COLO668 (cell line): ENCODE results near the gene GNB1L.

Experiments used
- DNase-seq: peaks from one replicate; lab custom pipeline; 2025; ENCODE audit not compliant: unreplicated experiment; lab: John Stamatoyannopoulos, UW

The GNB1L gene

DNA sequence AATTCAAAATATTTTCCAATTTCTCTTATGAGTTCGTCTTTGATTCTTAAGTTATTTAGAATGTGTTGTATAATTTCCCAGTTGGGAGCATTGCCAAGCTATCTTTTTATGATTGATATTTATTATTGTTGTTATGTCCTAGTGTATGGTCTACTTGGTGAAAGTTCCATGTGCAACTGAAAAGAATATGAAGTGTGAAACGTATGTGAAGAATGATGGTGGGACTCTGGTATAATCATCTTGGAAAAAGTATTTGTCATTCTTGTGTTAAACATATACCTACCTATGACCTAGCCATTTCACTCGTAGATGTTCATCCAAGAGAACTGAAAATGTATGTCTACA lies 12.0 kb upstream of the GNB1L start:
- DNase-seq: no peak

DNA sequence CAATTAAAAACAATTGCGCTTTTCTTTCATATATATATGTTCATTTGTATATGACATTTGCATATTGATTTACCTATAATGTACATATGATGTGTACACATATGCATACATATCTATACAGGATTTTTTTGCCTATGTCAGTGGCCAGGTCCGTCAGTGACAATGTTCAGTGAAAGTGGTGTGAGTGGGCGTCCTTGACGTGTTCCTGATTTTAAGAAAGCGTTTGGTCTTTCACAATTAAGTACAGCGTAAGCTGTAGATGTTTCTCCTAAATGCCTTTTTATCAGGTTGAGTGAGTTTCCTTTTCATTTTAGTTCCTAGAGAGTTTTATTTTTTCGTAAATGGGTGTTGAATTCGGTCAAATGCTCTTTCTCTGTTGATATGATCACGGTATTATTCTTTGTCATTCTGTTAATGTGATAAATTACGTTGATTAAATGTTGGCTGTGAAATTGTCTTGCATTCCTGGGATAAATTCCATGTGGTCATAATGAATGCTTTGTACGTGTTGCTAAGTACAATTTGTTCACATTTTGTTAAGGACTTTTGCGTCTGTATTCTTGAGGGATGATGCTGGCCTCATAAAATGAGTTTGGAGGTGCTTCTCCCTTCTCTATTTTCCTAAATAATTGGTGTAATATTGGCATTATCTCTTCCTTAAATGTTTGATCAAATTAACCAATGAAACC lies 10.6 kb upstream of the GNB1L start:
- no peak for DNase-seq

DNA sequence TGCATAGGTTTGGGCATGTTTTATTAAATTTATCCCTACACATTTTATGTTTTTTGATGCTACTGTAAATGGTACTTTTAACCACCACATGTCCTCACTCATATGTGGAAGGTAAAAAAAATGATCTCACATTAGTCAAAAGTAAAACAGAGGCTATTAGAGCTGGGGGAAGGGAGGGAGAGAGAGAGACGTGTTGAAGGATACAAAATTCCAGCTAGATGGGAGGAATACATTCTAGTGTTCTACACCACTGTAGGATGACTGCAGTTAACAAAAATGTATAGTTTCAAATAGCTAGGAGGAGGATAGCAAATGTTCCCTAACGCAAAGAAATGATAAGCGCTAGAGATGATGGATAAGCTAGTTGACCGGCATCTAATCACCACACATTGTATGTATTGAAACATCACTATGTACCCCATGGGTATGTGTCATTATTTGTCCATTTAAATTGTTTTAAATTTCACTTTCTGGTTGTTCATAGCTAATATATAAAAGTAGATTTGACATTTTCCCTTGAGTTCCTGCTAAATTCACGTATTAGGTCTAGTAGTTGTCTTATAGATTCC lies 9.9 kb upstream of the GNB1L start:
- no peak for DNase-seq

DNA sequence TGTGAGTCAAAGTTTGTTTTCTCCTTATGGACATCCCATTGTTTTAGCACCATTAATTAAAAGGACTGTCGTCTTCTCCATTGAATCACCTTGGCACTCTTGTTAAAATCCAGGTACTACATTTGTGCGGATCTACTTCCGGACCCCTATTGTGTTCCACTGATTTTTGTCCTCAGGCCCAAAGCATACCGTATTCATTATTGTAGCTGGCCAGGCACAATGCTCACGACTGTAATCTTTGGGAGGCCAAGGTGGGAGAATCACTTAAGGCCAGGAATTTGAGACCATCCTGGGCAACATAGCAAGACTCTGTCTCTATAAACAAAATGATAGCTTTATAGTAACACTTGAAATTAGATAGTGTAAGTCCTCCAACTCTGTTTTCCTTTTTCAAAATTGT lies 8.9 kb upstream of the GNB1L start:
- DNase-seq: no peak

DNA sequence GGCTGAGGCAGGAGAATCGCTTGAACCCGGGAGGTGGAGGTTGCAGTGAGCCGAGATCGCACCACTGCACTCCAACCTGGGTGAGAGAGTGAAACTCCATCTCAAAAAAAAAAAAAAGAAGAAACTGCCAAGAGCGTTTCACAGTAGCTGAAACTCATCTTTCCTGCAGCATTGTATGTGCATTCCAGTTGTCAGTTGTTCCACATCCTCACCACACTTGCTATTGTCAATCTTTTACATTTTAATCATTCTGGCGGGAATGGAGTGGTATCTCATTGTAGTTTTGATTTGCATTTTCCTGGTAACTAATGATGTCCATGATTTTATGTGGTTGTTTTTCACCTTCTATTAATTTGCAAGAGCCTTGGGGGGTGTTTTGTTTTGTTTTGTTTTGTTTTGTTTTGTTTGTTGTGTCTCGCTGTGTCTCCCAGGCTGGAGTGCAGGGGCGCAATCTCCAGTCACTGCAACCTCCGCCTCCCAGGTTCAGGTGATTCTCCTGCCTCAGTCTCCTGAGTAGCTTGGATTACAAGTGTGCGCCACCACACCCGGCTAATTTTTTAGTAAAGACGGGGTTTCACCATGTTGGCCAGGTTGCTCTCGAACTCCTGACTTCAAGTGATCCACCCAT lies 8.1 kb upstream of the GNB1L start:
- no peak for DNase-seq

DNA sequence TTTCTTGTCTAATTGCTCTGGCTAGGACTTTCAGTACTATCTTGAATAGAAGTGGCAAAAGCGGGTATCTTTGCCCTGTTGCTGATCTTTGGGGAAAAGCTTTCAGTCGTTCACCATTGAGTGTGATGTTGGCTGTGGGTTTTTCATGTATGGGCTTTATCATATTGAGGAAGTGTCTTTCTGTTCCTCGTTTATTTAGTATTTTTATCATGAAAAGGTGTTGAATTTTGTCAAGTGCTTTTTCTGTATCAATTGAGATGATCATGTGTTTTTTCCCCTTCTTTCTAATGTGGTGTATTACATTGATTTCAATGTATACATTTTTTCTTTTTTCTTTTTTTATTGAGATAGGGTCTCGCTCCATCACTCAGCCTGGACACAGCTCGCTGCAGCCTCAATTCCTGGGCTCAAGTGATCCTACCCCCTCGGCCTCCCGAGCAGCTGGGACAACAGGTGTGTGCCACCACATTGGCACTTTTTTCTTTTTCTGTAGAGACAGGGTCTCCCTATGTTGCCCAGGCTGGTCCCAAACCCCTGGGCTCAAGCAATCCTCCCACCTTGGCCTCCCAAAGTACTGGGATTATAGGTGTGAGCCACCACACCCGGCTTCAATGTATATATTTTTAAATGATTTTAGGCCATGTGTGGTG lies 5.3 kb upstream of the GNB1L start:
- no peak for DNase-seq

DNA sequence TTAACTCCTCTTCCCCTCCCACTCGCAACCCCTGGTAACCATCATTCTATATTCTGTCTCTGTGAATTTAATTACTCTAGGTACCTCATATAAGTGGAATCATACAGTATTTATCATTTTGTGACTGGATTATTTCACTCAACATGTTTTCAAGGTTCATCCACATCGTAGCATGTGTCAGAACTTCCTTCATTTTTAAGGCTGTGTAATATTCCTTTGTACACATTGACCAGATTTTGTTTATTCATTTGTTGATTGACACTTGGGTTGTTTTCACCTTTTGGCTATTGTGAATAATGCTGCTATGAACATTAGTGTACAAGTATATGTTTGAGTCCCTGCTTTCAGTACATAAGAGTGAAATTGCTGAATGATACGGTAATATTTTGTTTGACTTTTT lies 2.7 kb upstream of the GNB1L start:
- DNase-seq: no peak

DNA sequence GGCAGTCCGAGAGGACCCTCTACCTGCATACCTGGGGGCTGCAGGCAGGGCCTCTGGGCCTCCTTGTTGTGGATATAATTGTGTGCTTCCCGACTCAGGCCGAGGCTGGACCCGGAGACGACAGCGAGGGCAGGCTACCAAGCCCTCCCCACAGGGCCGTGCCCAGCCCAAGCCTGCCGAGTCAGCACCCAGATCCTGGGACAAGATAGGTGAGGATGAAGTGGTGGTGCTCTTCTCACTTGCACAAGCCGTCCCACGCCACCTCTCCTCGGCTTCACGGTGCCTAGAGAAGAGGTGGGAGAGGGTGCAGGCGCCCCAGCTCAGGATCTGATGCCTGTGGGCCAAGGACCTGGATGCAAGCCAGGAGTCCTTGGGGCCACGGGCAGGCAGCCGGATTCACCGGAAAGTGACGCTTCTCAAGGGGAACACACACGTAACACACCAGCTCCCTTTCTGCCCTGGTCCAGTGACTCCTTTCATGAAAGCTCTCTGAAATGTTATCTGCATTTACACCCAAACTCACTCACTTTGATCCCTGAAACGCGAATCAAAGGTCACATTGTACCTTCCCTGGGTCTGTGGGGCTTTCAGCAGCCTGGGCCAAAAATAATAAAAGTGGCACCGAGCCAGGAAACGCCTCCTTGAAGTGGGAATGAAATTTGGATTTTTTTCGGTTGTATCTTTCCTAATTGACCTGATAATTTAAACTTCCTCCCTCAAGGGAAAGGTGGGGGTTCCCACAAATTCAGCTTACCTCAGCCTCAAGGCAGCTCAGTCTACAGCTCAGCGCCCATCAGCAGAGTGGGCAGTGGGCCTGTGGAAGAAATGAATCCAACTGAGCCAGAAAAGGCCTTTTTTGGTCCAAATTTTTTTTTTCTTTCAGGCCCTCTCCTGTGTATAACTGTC lies 1.1 kb upstream of the GNB1L start:
- DNase-seq: peak; percentile 83

DNA sequence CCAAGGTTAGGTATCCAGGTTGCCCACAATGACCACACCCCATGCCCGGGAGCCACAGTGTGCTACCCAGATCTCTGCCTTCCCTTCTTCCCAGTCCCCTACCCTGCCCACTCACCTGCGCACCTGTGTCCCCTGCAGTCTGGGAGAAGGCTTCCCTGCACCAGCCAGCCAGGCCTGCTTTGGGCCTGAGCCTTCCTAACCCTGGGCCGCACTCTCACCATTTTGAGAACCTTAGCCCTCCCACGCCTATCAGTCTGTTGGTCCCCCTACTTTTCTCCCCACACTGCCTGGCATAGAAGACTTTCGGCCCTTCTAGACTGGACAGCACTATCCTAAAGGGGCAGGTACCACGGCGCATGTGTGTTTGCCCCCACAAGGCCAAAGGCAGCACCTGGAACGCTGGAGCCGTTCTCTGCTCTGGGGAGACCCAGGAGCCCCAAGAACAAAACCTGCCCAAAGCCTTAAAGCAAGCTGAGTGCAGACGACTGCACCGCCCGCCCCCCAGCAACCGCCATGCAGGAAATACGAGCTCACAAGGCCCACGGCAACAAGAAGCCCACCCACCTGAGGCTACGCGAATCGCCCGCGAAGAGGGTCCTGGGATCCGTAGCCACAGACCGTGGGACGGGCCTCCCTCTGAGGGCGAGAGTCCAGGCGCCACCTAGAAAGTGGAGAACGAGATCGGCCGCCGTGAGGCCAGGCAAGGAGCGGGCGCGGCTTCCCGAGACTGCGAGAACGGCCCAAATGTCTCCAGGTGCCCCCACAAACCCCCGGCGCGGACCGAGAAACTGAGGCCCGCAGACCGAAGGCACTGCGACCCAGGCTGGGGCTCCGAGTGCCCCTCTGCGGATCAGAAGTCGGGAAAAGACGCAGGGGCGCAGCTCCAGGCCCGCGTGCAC lies 546 bp downstream of the GNB1L start:
- peak; percentile 49 for DNase-seq

DNA sequence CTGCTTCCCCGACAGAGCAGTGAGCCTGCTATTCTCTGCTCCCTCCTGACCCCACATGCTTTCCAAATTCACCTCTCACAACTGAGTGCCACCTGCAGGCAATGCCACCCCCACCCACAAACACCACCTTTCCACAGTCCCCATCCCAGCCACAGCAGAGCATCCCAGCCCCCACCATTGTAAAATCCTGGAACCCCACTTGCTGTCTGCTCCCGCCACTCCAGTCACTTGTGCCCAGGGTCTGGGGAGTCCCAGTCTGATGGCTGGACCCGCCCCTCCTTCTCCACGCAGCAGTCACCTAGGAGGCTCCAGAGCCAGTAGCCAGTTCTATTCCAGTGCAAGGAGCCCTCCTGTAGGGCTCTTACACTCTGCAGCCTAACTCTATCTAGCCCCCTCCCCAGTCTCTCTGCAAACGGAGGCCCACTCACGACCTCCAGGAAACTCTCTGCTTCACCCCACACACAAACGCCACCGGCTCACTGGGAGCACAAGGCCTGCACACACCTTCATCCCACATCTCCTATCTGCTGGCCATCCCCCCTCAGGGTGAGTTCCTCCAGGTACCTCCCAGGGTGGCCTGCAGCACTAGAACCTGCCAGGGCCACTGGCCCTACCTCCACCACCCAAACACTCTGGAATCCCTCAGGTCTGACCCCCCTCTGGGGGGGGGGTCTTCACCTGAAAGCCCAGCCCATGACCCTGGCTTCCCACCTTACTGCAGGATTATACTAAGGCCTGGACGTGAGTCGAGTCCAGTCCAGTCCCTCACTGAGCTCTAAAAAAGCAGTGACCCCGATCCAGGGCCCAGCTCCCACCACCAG lies 1.4 kb downstream of the GNB1L start:
- DNase-seq: no peak

DNA sequence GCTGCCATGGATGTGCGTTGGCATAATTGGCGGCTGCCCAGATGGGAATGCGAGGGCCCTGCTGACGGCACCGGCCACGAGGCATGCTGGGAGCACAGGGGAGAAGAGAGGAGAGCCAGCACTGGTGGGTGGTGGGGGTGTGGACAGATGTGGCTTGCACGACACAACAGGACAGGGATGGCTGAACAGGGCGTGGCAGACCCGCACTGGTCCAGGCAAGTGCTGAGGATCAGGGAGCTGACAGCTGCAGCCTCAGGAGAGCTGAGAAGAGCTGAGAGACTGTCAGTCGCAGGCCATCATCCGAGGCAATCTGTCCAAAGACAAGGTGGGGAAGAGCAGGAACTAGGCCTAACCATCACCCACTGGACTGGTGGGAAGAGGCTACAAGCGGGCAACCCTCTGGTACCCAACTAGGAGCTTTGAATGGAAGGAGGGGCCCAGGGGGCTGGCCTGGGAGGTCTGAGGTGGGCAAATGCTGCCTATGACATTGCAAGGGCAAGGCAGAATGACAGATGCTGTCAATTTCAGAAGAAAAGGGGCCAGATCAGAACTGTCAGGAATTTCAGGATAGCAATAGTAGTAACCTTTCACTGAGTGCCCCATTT lies 2.4 kb downstream of the GNB1L start:
- DNase-seq: no peak

DNA sequence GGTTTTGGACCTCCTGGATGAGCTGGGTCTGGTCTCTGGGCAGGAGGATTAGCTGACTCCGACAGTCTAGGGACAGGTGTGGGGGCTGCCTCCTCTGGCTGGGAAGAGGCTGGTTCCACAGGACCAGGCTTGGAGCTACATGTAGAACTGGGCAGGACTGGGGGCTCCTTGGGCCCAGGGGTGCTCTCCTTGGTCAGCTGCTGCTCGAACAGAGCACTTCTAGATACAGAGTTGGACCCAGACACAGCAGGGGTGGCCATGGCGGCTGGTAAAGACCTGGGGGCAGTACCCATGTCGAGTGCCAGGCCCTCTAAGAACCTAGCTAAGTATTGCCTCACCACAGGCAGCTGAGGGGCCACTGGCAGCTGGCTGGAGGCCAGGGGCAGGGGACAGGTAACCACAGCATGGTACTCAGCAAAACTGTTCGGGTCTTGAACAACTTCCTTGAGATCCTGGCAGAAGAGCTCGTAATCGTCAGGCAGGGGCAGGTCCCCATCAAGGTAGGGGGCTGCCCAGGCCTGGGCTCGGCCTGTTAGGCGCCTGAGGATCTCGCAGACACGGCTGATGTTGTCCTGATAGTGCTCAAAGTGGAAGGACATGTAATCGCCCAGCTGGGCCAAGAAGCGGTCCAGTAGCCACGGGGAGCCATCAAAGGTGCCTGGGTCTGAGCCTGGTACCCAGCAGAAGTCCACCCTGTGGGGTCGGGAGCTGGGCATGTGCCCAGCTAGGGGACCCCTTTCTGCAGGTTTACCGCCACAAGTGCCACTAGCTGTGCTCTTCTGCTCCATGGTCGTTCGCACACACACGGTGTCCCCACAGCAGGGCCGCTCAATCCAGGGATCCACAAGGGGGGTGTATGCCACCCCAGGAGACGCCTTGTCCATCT lies 3.1 kb downstream of the GNB1L start:
- no peak for DNase-seq

DNA sequence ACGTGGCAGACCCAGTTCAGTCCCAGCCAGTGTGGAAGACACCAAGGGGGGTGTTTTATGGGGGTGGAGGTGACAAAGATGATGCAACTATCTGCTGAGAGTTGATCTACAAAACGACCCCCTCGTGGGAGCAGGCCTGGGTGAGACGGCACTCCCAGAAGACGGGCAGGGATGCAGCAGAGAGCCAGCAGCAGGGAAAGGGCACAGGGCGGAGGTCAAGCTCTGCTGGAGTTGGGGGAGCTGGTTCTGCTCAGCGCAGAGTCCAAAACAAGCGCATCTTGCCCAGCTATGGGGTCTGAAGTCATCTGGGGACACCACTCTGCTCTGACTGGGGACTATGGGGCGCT lies 3.9 kb downstream of the GNB1L start:
- DNase-seq: no peak

DNA sequence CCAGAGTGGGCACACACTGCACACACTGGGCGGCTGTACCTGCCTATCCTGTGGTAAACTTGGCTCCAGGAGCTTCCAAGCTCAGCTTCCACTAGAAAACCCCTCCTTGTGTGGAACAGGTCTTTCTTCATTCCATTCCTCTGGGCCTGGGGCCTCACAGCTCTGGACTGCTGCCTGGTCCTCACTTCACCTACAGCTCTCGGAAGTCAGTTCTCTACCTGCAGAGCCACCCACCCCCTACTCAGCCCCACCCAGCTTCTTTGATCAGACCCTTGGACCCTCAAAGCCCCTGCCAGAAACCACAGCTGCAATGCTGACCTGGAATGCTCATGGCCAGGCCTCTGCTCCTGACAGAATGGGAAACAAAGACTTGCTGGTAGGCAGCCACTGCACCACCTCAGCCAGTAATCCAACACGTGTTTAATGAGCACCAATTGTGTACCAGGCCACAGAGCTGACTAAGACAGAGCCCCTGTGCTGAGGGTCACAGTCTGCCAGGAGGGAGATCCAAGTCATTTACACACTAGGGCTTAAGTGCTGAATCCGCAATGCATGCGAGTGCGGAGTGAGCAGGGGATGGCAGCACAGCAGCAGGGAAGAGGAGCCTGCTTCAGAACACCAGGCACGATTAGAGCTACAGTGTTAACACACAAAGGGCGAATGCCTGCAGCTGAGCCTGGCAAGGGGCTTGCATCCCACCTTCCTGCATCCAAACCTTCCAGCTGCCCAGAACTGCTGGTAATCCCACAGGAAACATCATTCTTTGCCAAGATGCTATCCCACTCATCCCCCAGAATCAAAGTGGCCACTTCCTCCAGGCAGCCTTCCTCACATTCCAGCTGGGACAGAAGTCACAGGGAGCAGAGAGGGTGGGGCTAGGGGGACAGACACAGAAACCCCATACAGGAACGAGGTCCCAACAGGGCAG lies 4.6 kb downstream of the GNB1L start:
- DNase-seq: no peak

DNA sequence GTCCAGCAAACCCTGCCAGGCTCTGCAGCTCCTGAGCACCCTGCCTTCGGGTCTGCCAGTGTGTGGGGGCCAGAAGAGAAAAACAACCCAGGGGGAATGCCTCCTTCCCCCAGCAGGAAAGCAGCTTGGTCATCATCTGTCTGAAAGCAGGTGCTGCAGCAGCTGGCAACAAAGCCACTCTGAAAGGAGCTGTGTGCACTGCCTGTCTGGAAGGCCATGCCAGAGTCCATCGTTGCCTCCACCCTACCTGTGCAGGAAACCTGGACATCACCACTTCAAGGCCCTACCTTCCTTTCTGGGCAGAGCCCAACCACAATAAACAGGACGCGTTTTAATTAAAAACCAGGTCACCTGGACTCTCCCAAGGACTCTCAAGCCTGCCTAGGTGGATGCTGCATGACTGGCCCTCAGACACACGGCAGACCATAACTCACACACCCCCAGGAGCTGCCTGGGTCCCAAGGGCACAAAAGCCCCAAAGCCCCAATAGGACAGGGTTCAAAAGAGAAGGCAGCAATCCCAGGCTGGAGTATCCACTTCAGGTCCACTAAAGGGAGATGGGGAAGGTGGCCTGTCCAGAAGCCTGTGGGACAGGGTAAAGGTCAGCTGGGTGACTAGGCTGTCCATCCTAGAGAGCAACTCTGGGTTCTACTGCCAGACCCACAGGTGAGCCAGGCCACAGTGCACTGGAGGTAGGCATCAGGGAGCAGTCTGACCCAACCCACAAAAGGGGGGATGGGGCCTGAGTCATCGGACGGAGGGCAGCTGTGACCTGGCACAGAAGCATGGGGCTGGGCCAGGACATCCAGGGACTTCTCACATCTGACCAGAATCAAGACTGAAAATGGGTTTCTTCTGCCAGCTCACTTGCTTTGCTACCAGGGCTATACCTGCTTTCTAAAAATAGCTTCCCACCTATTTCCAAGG lies 6.1 kb downstream of the GNB1L start:
- DNase-seq: peak; percentile 64

DNA sequence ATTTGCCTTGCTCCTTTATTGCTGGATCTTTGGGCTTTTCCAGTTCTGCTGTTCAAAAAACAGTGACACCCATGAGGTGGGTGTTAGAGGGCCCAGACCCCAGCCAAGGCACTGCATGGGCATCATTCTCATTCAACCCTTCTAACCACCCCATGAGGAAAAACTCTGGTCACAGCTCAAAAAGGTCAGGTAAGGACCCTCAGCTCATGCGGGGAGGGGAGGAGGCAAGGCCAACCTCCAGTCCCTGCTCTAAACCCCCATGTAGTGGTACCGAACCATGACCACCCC lies 7.4 kb downstream of the GNB1L start:
- DNase-seq: no peak
